ENCODE data around the gene PIK3C2B.

GRCh38 chr1:204459706-204460105, 34.9 kb downstream of the PIK3C2B start:
- TF ChIP-seq EZH2 (IDR thresholded peaks at IDR 0.05; ENCODE audit: borderline replicate concordance, insufficient read depth, low read depth, low read length, poor library complexity, severe bottlenecking) (no peak), CTCF (IDR thresholded peaks at IDR 0.05) (no peak)
